Osteocyte (in vitro differentiated cells): Measurements from ENCODE around the gene SETX. TPM values are rescaled to one million over a fixed set of nuclear protein-coding genes. Genes with fewer than 3 reads are reported as not detected.

Experiments used
- DNase-seq: peaks from one replicate; pipeline ENCODE4 v3.0.0; 2021; ENCODE audit warnings: mixed read lengths; ENCODE audit not compliant: unreplicated experiment; ENCODE audit errors: extremely low spot score
- H3K27ac Mint-ChIP-seq: one replicate; pipeline ENCODE4 v1.8.0; 2021; ENCODE audit warnings: mild to moderate bottlenecking, mixed read lengths; ENCODE audit not compliant: unreplicated experiment
- H3K27me3 Mint-ChIP-seq: one replicate; pipeline ENCODE4 v1.8.0; 2021; ENCODE audit warnings: mixed read lengths; ENCODE audit not compliant: unreplicated experiment
- H3K36me3 Mint-ChIP-seq: one replicate; pipeline ENCODE4 v1.8.0; 2021; ENCODE audit warnings: mixed read lengths; ENCODE audit not compliant: unreplicated experiment
- H3K4me1 Mint-ChIP-seq: one replicate; pipeline ENCODE4 v1.8.0; 2021; ENCODE audit warnings: mixed read lengths; ENCODE audit not compliant: unreplicated experiment
- H3K4me3 Mint-ChIP-seq: one replicate; pipeline ENCODE4 v1.8.0; 2021; ENCODE audit warnings: mild to moderate bottlenecking, moderate library complexity, mixed read lengths; ENCODE audit not compliant: unreplicated experiment
- H3K9me3 Mint-ChIP-seq: one replicate; pipeline ENCODE4 v1.8.0; 2021; ENCODE audit warnings: mixed read lengths; ENCODE audit not compliant: unreplicated experiment
- CTCF ChIP-seq: fragments of 200-600 bp; sonication (generic); IDR thresholded peaks from 2 replicates; pipeline ENCODE4 v1.5.0; 2021; ENCODE audit warnings: antibody characterized with exemption, mild to moderate bottlenecking, moderate library complexity
- total RNA-seq: library from RNA; stranded (reverse); gene quantifications from 2 replicates; pipeline ENCODE4 v1.2.1, GENCODE V29; 2021

The SETX gene
- total RNA-seq, 1 donor from 2014 or later, result 53.6 TPM

GRCh38 chr9:132241840-132242620 lies 112.8 kb downstream of the SETX start:
- Mint-ChIP-seq H3K27ac (peak overlapping the region; percentile 73), H3K36me3 (no peaks in the 10 kb centered on the region), H3K9me3 (no peaks in the 10 kb centered on the region), H3K27me3 (peaks cover 6% of the 10 kb centered on the region), H3K4me3 (peak overlapping the region; percentile 93), H3K4me1 (peaks cover 39% of the 10 kb centered on the region)
- no peak for TF ChIP-seq CTCF
- DNase-seq, result peak; percentile 80

- no peaks in the 10 kb centered on the region for H3K36me3 Mint-ChIP-seq
- H3K27me3 Mint-ChIP-seq, result peaks cover 9% of the 10 kb centered on the region
- DNase-seq, result peak; percentile 79
- peak overlapping the region; percentile 82 for H3K4me3 Mint-ChIP-seq
- no peak for TF ChIP-seq CTCF
- no peak overlapping the region for H3K27ac Mint-ChIP-seq
- H3K9me3 Mint-ChIP-seq, result no peaks in the 10 kb centered on the region
- H3K4me1 Mint-ChIP-seq, result peaks cover 34% of the 10 kb centered on the region
Measured at GRCh38 chr9:132241483-132241839, 113.3 kb downstream of the SETX start.

GRCh38 chr9:132240841-132241482 lies 113.8 kb downstream of the SETX start:
- peaks cover 9% of the 10 kb centered on the region for H3K27me3 Mint-ChIP-seq

GRCh38 chr9:132239999-132240840 lies 114.6 kb downstream of the SETX start:
- Mint-ChIP-seq H3K27ac (no peak overlapping the region), H3K9me3 (no peaks in the 10 kb centered on the region), H3K36me3 (no peaks in the 10 kb centered on the region), H3K27me3 (peaks cover 13% of the 10 kb centered on the region), H3K4me1 (peaks cover 23% of the 10 kb centered on the region), H3K4me3 (peak overlapping the region; percentile 22)
- TF ChIP-seq CTCF, result no peak
- no peak for DNase-seq

More at GRCh38 chr9:132240841-132241482, 113.8 kb downstream of the SETX start:
- peak; percentile 94 for DNase-seq
- no peaks in the 10 kb centered on the region for H3K9me3 Mint-ChIP-seq
- no peaks in the 10 kb centered on the region for H3K36me3 Mint-ChIP-seq
- peak overlapping the region; percentile 82 for H3K4me3 Mint-ChIP-seq
- no peak overlapping the region for H3K27ac Mint-ChIP-seq
- no peak for TF ChIP-seq CTCF
- H3K4me1 Mint-ChIP-seq, result peaks cover 29% of the 10 kb centered on the region
